GM19463 (cell line): ENCODE measurements around the gene TMPRSS13.
"Not testable (repeated sequence)": the region's sequence is repeated elsewhere in the genome, so short reads cannot be mapped to it uniquely, and the experiment has no call there.

ENCODE experiments used
- ATAC-seq: cut with Tn5 transposase; IDR thresholded peaks from one replicate; pipeline ENCODE4 v1.9.1; 2021; ENCODE audit warnings: mild to moderate bottlenecking, moderate library complexity; ENCODE audit not compliant: unreplicated experiment

The TMPRSS13 gene

GRCh38 chr11:117929142-117929915 lies at the start of gene TMPRSS13:
Gene TMPRSS13, minus strand, starts transcription at chr11:117929402. Its CDS starts 95 bp downstream, at chr11:117929307.
- no peak for ATAC-seq

GRCh38 chr11:117978991-117979390 lies 49.8 kb upstream of the TMPRSS13 start:
- no peak for ATAC-seq

GRCh38 chr11:117978291-117978910 lies 49.2 kb upstream of the TMPRSS13 start:
- ATAC-seq, result not testable (repeated sequence)

- not testable (repeated sequence) for ATAC-seq
Observed at GRCh38 chr11:117977612-117978264, 48.5 kb upstream of the TMPRSS13 start.

GRCh38 chr11:117977029-117977428 lies 47.8 kb upstream of the TMPRSS13 start:
- no peak for ATAC-seq

- ATAC-seq, result no peak
Observed at GRCh38 chr11:117976445-117976844, 47.2 kb upstream of the TMPRSS13 start.

GRCh38 chr11:117973503-117973860 lies 44.3 kb upstream of the TMPRSS13 start:
- no peak for ATAC-seq

- no peak for ATAC-seq
Observed at GRCh38 chr11:117972629-117973502, 43.7 kb upstream of the TMPRSS13 start.

GRCh38 chr11:117972044-117972443 lies 42.8 kb upstream of the TMPRSS13 start:
- no peak for ATAC-seq

- ATAC-seq, result no peak
Observed at GRCh38 chr11:117970400-117971024, 41.3 kb upstream of the TMPRSS13 start.

GRCh38 chr11:117969160-117969991 lies 40.2 kb upstream of the TMPRSS13 start:
- no peak for ATAC-seq

GRCh38 chr11:117966908-117967307 lies 37.7 kb upstream of the TMPRSS13 start:
- ATAC-seq, result no peak

GRCh38 chr11:117962826-117963225 lies 33.6 kb upstream of the TMPRSS13 start:
- no peak for ATAC-seq

GRCh38 chr11:117961896-117962295 lies 32.7 kb upstream of the TMPRSS13 start:
- no peak for ATAC-seq

GRCh38 chr11:117960406-117960805 lies 31.2 kb upstream of the TMPRSS13 start:
- no peak for ATAC-seq

GRCh38 chr11:117959438-117960149 lies 30.4 kb upstream of the TMPRSS13 start:
- no peak for ATAC-seq

- no peak for ATAC-seq
Observed at GRCh38 chr11:117958949-117959348, 29.7 kb upstream of the TMPRSS13 start.

GRCh38 chr11:117953024-117953671 lies 23.9 kb upstream of the TMPRSS13 start:
- no peak for ATAC-seq
